DMS114 treated with DMSO at 0.1 percent for 48 hours (cell line): ENCODE results near the gene SLC4A4.
"Not testable (repeated sequence)": the region's sequence is repeated elsewhere in the genome, so short reads cannot be mapped to it uniquely, and the experiment has no call there.

Experiments used
- DNase-seq: peaks from one replicate; lab custom pipeline; 2025; ENCODE audit not compliant: unreplicated experiment; lab: John Stamatoyannopoulos, UW

Gene SLC4A4

GRCh38 chr4:71406459-71406963 lies 67.7 kb downstream of the SLC4A4 start:
- DNase-seq: no peak

GRCh38 chr4:71408961-71409360 lies 70.1 kb downstream of the SLC4A4 start:
- DNase-seq: not testable (repeated sequence)

GRCh38 chr4:71411981-71412380 lies 73.2 kb downstream of the SLC4A4 start:
- DNase-seq: no peak

GRCh38 chr4:71415491-71415890 lies 76.7 kb downstream of the SLC4A4 start:
- no peak for DNase-seq

- DNase-seq: no peak
These were observed 78.3 kb downstream of the SLC4A4 start for GRCh38 chr4:71417150-71417549.

GRCh38 chr4:71426381-71427042 lies 87.7 kb downstream of the SLC4A4 start:
- no peak for DNase-seq

- DNase-seq: no peak
These were observed 90.3 kb downstream of the SLC4A4 start for GRCh38 chr4:71429106-71429505.

GRCh38 chr4:71429962-71430361 lies 91.1 kb downstream of the SLC4A4 start:
- no peak for DNase-seq

- no peak for DNase-seq
These were observed 91.8 kb downstream of the SLC4A4 start for GRCh38 chr4:71430609-71431008.

GRCh38 chr4:71440612-71441011 lies 101.8 kb downstream of the SLC4A4 start:
- DNase-seq: no peak

- DNase-seq: no peak
These were observed 102.7 kb downstream of the SLC4A4 start for GRCh38 chr4:71441186-71442169.

GRCh38 chr4:71442336-71442735 lies 103.5 kb downstream of the SLC4A4 start:
- DNase-seq: no peak

- no peak for DNase-seq
These were observed 105.6 kb downstream of the SLC4A4 start for GRCh38 chr4:71444395-71444794.

GRCh38 chr4:71445811-71446210 lies 107.0 kb downstream of the SLC4A4 start:
- DNase-seq: no peak

- DNase-seq: no peak
These were observed 107.8 kb downstream of the SLC4A4 start for GRCh38 chr4:71446479-71447081.

- DNase-seq: no peak
These were observed 110.2 kb downstream of the SLC4A4 start for GRCh38 chr4:71449040-71449439.

- no peak for DNase-seq
These were observed 111.1 kb downstream of the SLC4A4 start for GRCh38 chr4:71449878-71450277.

GRCh38 chr4:71453531-71453930 lies 114.7 kb downstream of the SLC4A4 start:
- no peak for DNase-seq

- DNase-seq: no peak
These were observed 118.0 kb downstream of the SLC4A4 start for GRCh38 chr4:71456841-71457240.

- no peak for DNase-seq
These were observed 121.6 kb downstream of the SLC4A4 start for GRCh38 chr4:71460371-71460770.

GRCh38 chr4:71461422-71461821 lies 122.6 kb downstream of the SLC4A4 start:
- no peak for DNase-seq

GRCh38 chr4:71466775-71467174 lies 128.0 kb downstream of the SLC4A4 start:
- DNase-seq: no peak
